CD8-positive, alpha-beta memory T cell (primary cell): ENCODE data around the gene PPP1CB. TPM values are rescaled to one million over a fixed set of nuclear protein-coding genes. Genes with fewer than 3 reads are reported as not detected.

Experiments used
- CTCF ChIA-PET: fragments of 350-600 bp; sonication (Branson Sonifier 250); formaldehyde crosslinking; loops from one replicate; lab custom pipeline; 2021; ENCODE audit warnings: antibody characterized with exemption; lab: Charles Lee
- POLR2A ChIA-PET: fragments of 350-600 bp; sonication (Branson Sonifier 250); formaldehyde crosslinking; loops from one replicate; lab custom pipeline; 2021; ENCODE audit warnings: antibody characterized with exemption; lab: Charles Lee
- DNase-seq, 5 donors: peaks; one replicate each; pipeline versions ENCODE4 v3.0.0 to v3.0.0-alpha.2; 2020 to 2022; ENCODE audit warnings: mixed read lengths in 1 of 5
- H3K27ac ChIP-seq: one replicate; pipeline ENCODE4 v1.7.0; 2013; ENCODE audit warnings: low read depth, mild to moderate bottlenecking, low read length, moderate library complexity
- H3K27me3 ChIP-seq: 2 replicates; pipeline ENCODE4 v1.7.0; 2013; ENCODE audit warnings: low read length, mild to moderate bottlenecking; ENCODE audit not compliant: insufficient read depth, poor library complexity, severe bottlenecking
- H3K36me3 ChIP-seq: 2 replicates; pipeline ENCODE4 v1.7.0; 2013; ENCODE audit warnings: mild to moderate bottlenecking, low read length, moderate library complexity; ENCODE audit not compliant: insufficient read depth
- H3K4me1 ChIP-seq: 2 replicates; pipeline ENCODE4 v1.7.0; 2013; ENCODE audit warnings: mild to moderate bottlenecking, low read length, moderate library complexity; ENCODE audit not compliant: insufficient read depth
- H3K4me3 ChIP-seq: 2 replicates; pipeline ENCODE4 v1.7.0; 2013; ENCODE audit warnings: mild to moderate bottlenecking, low read length
- H3K9me3 ChIP-seq: 2 replicates; pipeline ENCODE4 v1.7.0; 2013; ENCODE audit warnings: mild to moderate bottlenecking, low read length
- H3K27ac Mint-ChIP-seq, 8 donors: one replicate each; pipeline ENCODE4 v1.8.0; 2020 to 2021; ENCODE audit warnings: mixed read lengths in 8 of 8, mild to moderate bottlenecking in 6 of 8, inconsistent platforms in 3 of 8, moderate library complexity in 3 of 8
- H3K27me3 Mint-ChIP-seq, 2 donors: one replicate each; pipeline ENCODE4 v1.8.0; 2020 to 2021; ENCODE audit warnings: mixed read lengths in 2 of 2, mild to moderate bottlenecking in 1 of 2, moderate library complexity in 1 of 2
- H3K36me3 Mint-ChIP-seq, 3 donors: one replicate each; pipeline ENCODE4 v1.8.0; 2020 to 2021; ENCODE audit warnings: mixed read lengths in 3 of 3, inconsistent platforms in 1 of 3, mild to moderate bottlenecking in 1 of 3
- H3K4me1 Mint-ChIP-seq, 3 donors: one replicate each; pipeline ENCODE4 v1.8.0; 2020 to 2021; ENCODE audit warnings: mixed read lengths in 3 of 3, inconsistent platforms in 1 of 3, mild to moderate bottlenecking in 1 of 3
- H3K4me3 Mint-ChIP-seq, 7 donors: one replicate each; pipeline ENCODE4 v1.8.0; 2020 to 2021; ENCODE audit warnings: mixed read lengths in 7 of 7, mild to moderate bottlenecking in 6 of 7, moderate library complexity in 4 of 7, inconsistent platforms in 2 of 7
- H3K9me3 Mint-ChIP-seq, 5 donors: one replicate each; pipeline ENCODE4 v1.8.0; 2020 to 2022; ENCODE audit warnings: mixed read lengths in 5 of 5, mild to moderate bottlenecking in 3 of 5, moderate library complexity in 2 of 5, inconsistent platforms in 1 of 5
- polyA plus RNA-seq: library from polyadenylated mRNA; unstranded; fragments of 300-500 nt; fragmentation: Illumina TruSeq; gene quantifications from one replicate; pipeline ENCODE4 v1.2.3, GENCODE V29; 2021
- total RNA-seq, 2 experiments: library from RNA; stranded (reverse); gene quantifications; one replicate each; pipeline ENCODE4 v1.2.3, GENCODE V29; 2021

The PPP1CB gene
- total and polyA plus RNA-seq, 3 experiments from 2014 or later = 95.4 to 214 (median 208) TPM

GRCh38 chr2:28751956-28752630 is 463 bp downstream of the PPP1CB start:
- Histone ChIP-seq H3K27me3 (no peaks in the 10 kb centered on the region), H3K4me3 (peak overlapping the region; percentile 73), H3K4me1 (peaks cover 67% of the 10 kb centered on the region), H3K27ac (peak overlapping the region; percentile 91), H3K9me3 (no peaks in the 10 kb centered on the region), H3K36me3 (no peaks in the 10 kb centered on the region)
- Mint-ChIP-seq H3K36me3 (peaks cover 0 to 49% (median 0%) of the 10 kb centered on the region in 3 donors), H3K27ac (peak overlapping the region; percentile 93 to 99 (median 98)), H3K4me3 (peak overlapping the region; percentile 91 to 99 (median 96)), H3K27me3 (no peaks in the 10 kb centered on the region), H3K4me1 (peaks cover 58 to 79% (median 77%) of the 10 kb centered on the region in 3 donors), H3K9me3 (no peaks in the 10 kb centered on the region)
- ChIA-PET CTCF (interaction anchor here (1.3 to 7.1 kb wide), 4 partner anchors 23 to 186 kb away, joined by 4 to 70 read pairs (median 15); no protein-coding TSS in a partner anchor), POLR2A (interaction anchor here (0.9 to 2.1 kb wide), 5 partner anchors 118 to 165 kb away, joined by 3 to 21 read pairs (median 9); partner anchors contain the start of gene TRMT61B)
- peak in 4 of 5 donors; percentile 9 to 59 (median 16) for DNase-seq

DNA sequence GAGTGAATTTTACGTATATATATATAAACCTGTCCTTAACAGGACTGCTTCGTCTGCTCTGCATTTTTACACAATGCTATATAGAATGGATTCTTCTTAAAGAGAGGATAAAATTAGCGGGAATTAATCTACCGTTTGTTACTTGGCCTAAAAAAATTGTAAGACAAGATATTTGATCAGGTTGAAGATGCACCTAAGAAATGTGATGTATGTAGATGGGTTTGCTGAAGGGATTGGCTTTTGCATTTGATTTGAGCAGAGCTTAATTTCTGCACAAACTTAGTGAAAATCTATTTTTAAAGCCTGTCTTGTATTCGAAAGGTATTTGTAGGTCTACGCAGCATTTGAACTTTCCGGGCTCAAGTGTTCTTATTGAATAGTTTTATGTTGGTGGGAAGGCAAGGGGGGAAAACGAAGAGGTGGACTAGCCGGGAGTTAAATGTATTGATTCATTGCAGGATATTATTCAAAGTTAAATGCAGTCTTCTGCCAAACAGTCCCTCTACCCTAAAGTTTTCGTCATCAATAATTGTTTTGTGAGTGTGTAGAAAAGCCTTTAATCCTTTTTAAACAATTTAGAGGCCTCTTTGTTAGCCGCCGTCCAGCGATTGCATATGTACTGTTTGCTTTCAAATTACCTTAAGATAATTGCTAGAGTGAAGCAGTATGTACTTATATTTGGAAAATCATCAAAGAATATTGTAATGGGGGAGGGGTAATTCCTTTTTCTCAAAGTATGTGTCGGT is 1.2 kb downstream of the PPP1CB start:
- H3K4me3 Mint-ChIP-seq = peak overlapping the region; percentile 91 to 99 (median 96)
- ChIA-PET CTCF (interaction anchor here (1.0 to 7.4 kb wide), 5 partner anchors 22 to 192 kb away, joined by 3 to 70 read pairs (median 16); no protein-coding TSS in a partner anchor), POLR2A (interaction anchor here (0.9 to 2.1 kb wide), 4 partner anchors 117 to 166 kb away, joined by 3 to 21 read pairs (median 10); partner anchors contain the start of gene TRMT61B)
- peaks cover 61 to 81% (median 79%) of the 10 kb centered on the region in 3 donors for H3K4me1 Mint-ChIP-seq
- H3K27me3 Mint-ChIP-seq = no peaks in the 10 kb centered on the region
- Histone ChIP-seq H3K27me3 (no peaks in the 10 kb centered on the region), H3K27ac (peak overlapping the region; percentile 91), H3K4me1 (peaks cover 65% of the 10 kb centered on the region), H3K36me3 (no peaks in the 10 kb centered on the region), H3K4me3 (peak overlapping the region; percentile 73), H3K9me3 (no peaks in the 10 kb centered on the region)
- DNase-seq = peak in 1 of 5 donors; percentile 21
- peak overlapping the region; percentile 93 to 99 (median 98) for H3K27ac Mint-ChIP-seq
- H3K9me3 Mint-ChIP-seq = no peaks in the 10 kb centered on the region
- peaks cover 0 to 54% (median 0%) of the 10 kb centered on the region in 3 donors for H3K36me3 Mint-ChIP-seq

GRCh38 chr2:28754321-28754720 is 2.7 kb downstream of the PPP1CB start:
- Histone ChIP-seq H3K4me1 (peaks cover 62% of the 10 kb centered on the region), H3K27ac (no peak overlapping the region), H3K27me3 (no peaks in the 10 kb centered on the region), H3K36me3 (peaks cover 5% of the 10 kb centered on the region), H3K9me3 (no peaks in the 10 kb centered on the region), H3K4me3 (no peak overlapping the region)
- no peak for DNase-seq
- ChIA-PET CTCF (interaction anchor here (1.0 to 7.4 kb wide), 3 partner anchors 160 to 193 kb away, joined by 3 to 59 read pairs (median 7); no protein-coding TSS in a partner anchor), POLR2A (interaction anchor here (1.4 kb wide), 1 partner anchor 160 kb away, joined by 6 read pairs; no protein-coding TSS in a partner anchor)
- Mint-ChIP-seq H3K36me3 (peaks cover 0 to 65% (median 0%) of the 10 kb centered on the region in 3 donors), H3K4me1 (peaks cover 62 to 80% (median 79%) of the 10 kb centered on the region in 3 donors), H3K4me3 (peak overlapping the region; percentile 61 to 75 (median 66)), H3K27me3 (no peaks in the 10 kb centered on the region), H3K27ac (peak overlapping the region in 6 of 8 donors; percentile 30 to 81 (median 68)), H3K9me3 (no peaks in the 10 kb centered on the region)

GRCh38 chr2:28755421-28755820 is 3.8 kb downstream of the PPP1CB start:
- no peak for DNase-seq
- no peak overlapping the region for H3K4me3 ChIP-seq
- H3K4me1 Mint-ChIP-seq = peaks cover 56 to 74% (median 73%) of the 10 kb centered on the region in 3 donors
- no peak overlapping the region for H3K27ac ChIP-seq
- H3K9me3 ChIP-seq = no peaks in the 10 kb centered on the region
- peak overlapping the region; percentile 1 to 78 (median 32) for H3K4me3 Mint-ChIP-seq
- ChIA-PET CTCF (interaction anchor here (1.5 to 7.4 kb wide), 2 partner anchors 161 to 189 kb away, joined by 7 to 59 read pairs; no protein-coding TSS in a partner anchor), POLR2A (interaction anchor here (0.7 to 1.4 kb wide), 2 partner anchors 161 to 162 kb away, joined by 3 to 6 read pairs; no protein-coding TSS in a partner anchor)
- H3K27me3 ChIP-seq = no peaks in the 10 kb centered on the region
- H3K27ac Mint-ChIP-seq = peak overlapping the region in 3 of 8 donors; percentile 35 to 42 (median 37)
- H3K36me3 ChIP-seq = peaks cover 5% of the 10 kb centered on the region
- H3K36me3 Mint-ChIP-seq = peaks cover 0 to 72% (median 0%) of the 10 kb centered on the region in 3 donors
- no peaks in the 10 kb centered on the region for H3K27me3 Mint-ChIP-seq
- no peaks in the 10 kb centered on the region for H3K9me3 Mint-ChIP-seq
- H3K4me1 ChIP-seq = peaks cover 53% of the 10 kb centered on the region

GRCh38 chr2:28758459-28758858 is 6.8 kb downstream of the PPP1CB start:
- peak overlapping the region in 2 of 8 donors; percentile 25 to 38 for H3K27ac Mint-ChIP-seq
- no peaks in the 10 kb centered on the region for H3K9me3 ChIP-seq
- no peaks in the 10 kb centered on the region for H3K27me3 Mint-ChIP-seq
- ChIA-PET POLR2A (no interaction called here), CTCF (interaction anchor here (7.4 kb wide), 1 partner anchor 164 kb away, joined by 59 read pairs; no protein-coding TSS in a partner anchor)
- H3K36me3 Mint-ChIP-seq = peaks cover 0 to 71% (median 3%) of the 10 kb centered on the region in 3 donors
- no peak overlapping the region for H3K27ac ChIP-seq
- H3K4me1 Mint-ChIP-seq = peaks cover 73 to 90% (median 85%) of the 10 kb centered on the region in 3 donors
- H3K4me1 ChIP-seq = peaks cover 75% of the 10 kb centered on the region
- H3K4me3 ChIP-seq = no peak overlapping the region
- DNase-seq = no peak
- peaks cover 5% of the 10 kb centered on the region for H3K36me3 ChIP-seq
- H3K9me3 Mint-ChIP-seq = no peaks in the 10 kb centered on the region
- peak overlapping the region in 5 of 7 donors; percentile 0 to 28 (median 13) for H3K4me3 Mint-ChIP-seq
- no peaks in the 10 kb centered on the region for H3K27me3 ChIP-seq

GRCh38 chr2:28761420-28761819 is 9.8 kb downstream of the PPP1CB start:
- no peak for DNase-seq
- Histone ChIP-seq H3K27ac (no peak overlapping the region), H3K27me3 (no peaks in the 10 kb centered on the region), H3K4me3 (no peak overlapping the region), H3K9me3 (no peaks in the 10 kb centered on the region), H3K4me1 (peaks cover 72% of the 10 kb centered on the region), H3K36me3 (peaks cover 5% of the 10 kb centered on the region)
- POLR2A ChIA-PET = interaction anchor here (0.6 kb wide), 1 partner anchor 13 kb away, joined by 4 read pairs; no protein-coding TSS in a partner anchor
- H3K4me1 Mint-ChIP-seq = peaks cover 75 to 91% (median 88%) of the 10 kb centered on the region in 3 donors
- no peaks in the 10 kb centered on the region for H3K27me3 Mint-ChIP-seq
- H3K4me3 Mint-ChIP-seq = peak overlapping the region in 3 of 7 donors; percentile 1 to 19 (median 14)
- peaks cover 0 to 65% (median 3%) of the 10 kb centered on the region in 3 donors for H3K36me3 Mint-ChIP-seq
- no peaks in the 10 kb centered on the region for H3K9me3 Mint-ChIP-seq
- peak overlapping the region in 3 of 8 donors; percentile 6 to 17 (median 17) for H3K27ac Mint-ChIP-seq
- CTCF ChIA-PET = interaction anchor here (1.4 to 2.9 kb wide), 2 partner anchors 166 to 195 kb away, joined by 3 to 19 read pairs; no protein-coding TSS in a partner anchor

GRCh38 chr2:28764909-28765711 is 13.5 kb downstream of the PPP1CB start:
- H3K27me3 Mint-ChIP-seq = no peaks in the 10 kb centered on the region
- H3K27ac Mint-ChIP-seq = peak overlapping the region in 4 of 8 donors; percentile 10 to 75 (median 44)
- Histone ChIP-seq H3K27me3 (no peaks in the 10 kb centered on the region), H3K27ac (no peak overlapping the region), H3K36me3 (no peaks in the 10 kb centered on the region), H3K4me3 (no peak overlapping the region), H3K4me1 (peaks cover 79% of the 10 kb centered on the region), H3K9me3 (no peaks in the 10 kb centered on the region)
- no peak for DNase-seq
- POLR2A ChIA-PET = no interaction called here
- peak overlapping the region in 5 of 7 donors; percentile 1 to 44 (median 13) for H3K4me3 Mint-ChIP-seq
- CTCF ChIA-PET = no interaction called here
- peaks cover 81 to 97% (median 91%) of the 10 kb centered on the region in 3 donors for H3K4me1 Mint-ChIP-seq
- peaks cover 0 to 47% (median 3%) of the 10 kb centered on the region in 3 donors for H3K36me3 Mint-ChIP-seq
- H3K9me3 Mint-ChIP-seq = no peaks in the 10 kb centered on the region
